DOHH2 (cell line): Measurements from ENCODE around the gene IPO9.

Source experiments
- H3F3A ChIP-seq: fragments of 200-600 bp; sonication (generic), shearing (Covaris generic); 2 replicates; pipeline ENCODE4 v1.6.0; 2016; ENCODE audit warnings: antibody characterized with exemption, mild to moderate bottlenecking; ENCODE audit not compliant: control insufficient read depth, insufficient read depth
- H3K27ac ChIP-seq: fragments of 200-600 bp; sonication (generic); 2 replicates; pipeline ENCODE4 v1.5.1; 2014; ENCODE audit warnings: low read depth, mild to moderate bottlenecking, low read length, moderate library complexity
- H3K27me3 ChIP-seq: fragments of 200-600 bp; sonication (generic); 2 replicates; pipeline ENCODE4 v1.6.1; 2014; ENCODE audit warnings: mild to moderate bottlenecking, low read length, mixed read lengths; ENCODE audit not compliant: control insufficient read depth
- H3K36me3 ChIP-seq: fragments of 200-600 bp; sonication (generic); 2 replicates; pipeline ENCODE4 v1.6.1; 2014; ENCODE audit warnings: mild to moderate bottlenecking, low read length, moderate library complexity, mixed read lengths; ENCODE audit not compliant: control insufficient read depth
- H3K4me1 ChIP-seq: fragments of 200-600 bp; sonication (generic); 2 replicates; pipeline ENCODE4 v1.6.1; 2014; ENCODE audit warnings: mild to moderate bottlenecking, low read length, mixed read lengths; ENCODE audit not compliant: control insufficient read depth
- H3K4me2 ChIP-seq: fragments of 200-600 bp; sonication (generic); 2 replicates; pipeline ENCODE4 v1.6.0; 2014; ENCODE audit warnings: mild to moderate bottlenecking, low read length, moderate library complexity
- H3K4me3 ChIP-seq: fragments of 200-600 bp; sonication (generic); 2 replicates; pipeline ENCODE4 v1.5.1; 2014; ENCODE audit warnings: mild to moderate bottlenecking, low read length, mixed read lengths
- H3K79me2 ChIP-seq: fragments of 200-600 bp; sonication (generic); 2 replicates; pipeline ENCODE4 v1.6.1; 2014; ENCODE audit warnings: mild to moderate bottlenecking, low read length, mixed read lengths; ENCODE audit not compliant: control insufficient read depth
- H3K9me2 ChIP-seq: fragments of 200-600 bp; sonication (generic); replicated peaks from 2 replicates; pipeline ENCODE4 v1.6.1; 2014; ENCODE audit warnings: mild to moderate bottlenecking, low read length, mixed read lengths; ENCODE audit not compliant: control insufficient read depth
- H3K9me3 ChIP-seq: fragments of 200-600 bp; sonication (generic); 2 replicates; pipeline ENCODE4 v1.6.1; 2014; ENCODE audit warnings: antibody characterized with exemption, low read length, mixed read lengths; ENCODE audit not compliant: control insufficient read depth, insufficient read depth
- H4K20me1 ChIP-seq: fragments of 200-600 bp; sonication (generic); 2 replicates; pipeline ENCODE4 v1.6.0; 2014; ENCODE audit warnings: low read depth, mild to moderate bottlenecking, antibody characterized with exemption, low read length, moderate library complexity; ENCODE audit not compliant: control insufficient read depth, insufficient read depth
- CTCF ChIP-seq: fragments of 200-600 bp; sonication (generic); IDR thresholded peaks from one replicate; pipeline ENCODE4 v1.5.1; 2014; ENCODE audit warnings: antibody characterized with exemption, mild to moderate bottlenecking, low read depth, low read length; ENCODE audit not compliant: poor library complexity, severe bottlenecking
- EZH2phosphoT487 ChIP-seq: fragments of 200-600 bp; sonication (generic); IDR thresholded peaks from 2 replicates; pipeline ENCODE4 v1.6.1; 2017; ENCODE audit warnings: borderline replicate concordance, mild to moderate bottlenecking, antibody characterized with exemption, low read length, moderate library complexity, mixed read lengths

IPO9 gene

GRCh38 chr1:201907621-201908020 lies 78.7 kb downstream of the IPO9 start:
- Histone ChIP-seq H3F3A (no peaks in the 10 kb centered on the region), H3K4me1 (no peaks in the 10 kb centered on the region), H3K9me2 (no peaks in the 10 kb centered on the region), H3K4me3 (no peak overlapping the region), H3K9me3 (no peaks in the 10 kb centered on the region), H3K4me2 (no peak overlapping the region), H3K36me3 (no peaks in the 10 kb centered on the region), H3K27me3 (peaks cover 5% of the 10 kb centered on the region; the same call in 1 of the 2 replicates), H3K27ac (no peak overlapping the region), H4K20me1 (no peaks in the 10 kb centered on the region), H3K79me2 (no peaks in the 10 kb centered on the region)
- TF ChIP-seq CTCF, result no peak
- no peak for TF ChIP-seq EZH2phosphoT487

DNA sequence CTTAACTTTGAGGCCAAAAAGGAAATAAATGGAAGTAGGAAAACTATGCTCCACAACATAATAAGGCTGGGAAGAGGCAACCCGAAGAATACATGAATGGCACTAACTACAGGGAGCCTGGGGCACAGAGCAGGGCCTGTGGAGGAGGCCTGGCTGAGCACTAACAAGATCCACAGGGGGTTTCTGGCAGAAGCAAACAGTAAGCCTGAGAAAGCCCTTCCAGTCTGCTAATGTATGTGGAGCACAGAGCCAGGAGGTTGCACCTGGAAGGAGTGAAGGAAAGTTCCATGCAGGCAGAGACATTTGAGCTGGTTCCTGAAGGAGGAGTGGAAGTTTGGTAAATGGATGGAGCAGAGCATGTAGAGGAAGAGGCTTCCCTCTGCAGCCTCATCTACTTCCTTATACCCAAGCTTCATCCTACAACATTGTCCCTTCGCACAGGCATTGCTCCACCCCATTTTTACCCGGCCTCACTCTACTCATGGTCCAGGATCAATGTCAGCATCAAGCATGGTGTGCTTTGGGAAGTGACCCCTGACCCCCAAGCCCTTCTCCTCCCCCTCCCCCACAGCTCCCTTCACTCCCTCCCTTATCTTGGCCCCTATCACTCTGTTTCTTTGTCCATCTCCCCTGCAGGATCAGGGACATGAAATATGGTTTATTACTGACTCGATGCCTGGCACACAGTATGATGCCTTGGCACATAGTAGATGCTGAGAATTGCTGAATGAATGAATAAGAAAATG lies 83.0 kb downstream of the IPO9 start:
- no peaks in the 10 kb centered on the region for H3K4me1 ChIP-seq
- H3K36me3 ChIP-seq, result no peaks in the 10 kb centered on the region
- no peaks in the 10 kb centered on the region for H3K9me2 ChIP-seq
- H3K27me3 ChIP-seq, result peaks cover 19% of the 10 kb centered on the region
- no peaks in the 10 kb centered on the region for H3F3A ChIP-seq
- no peak overlapping the region for H3K4me3 ChIP-seq
- no peaks in the 10 kb centered on the region for H4K20me1 ChIP-seq
- H3K9me3 ChIP-seq, result no peaks in the 10 kb centered on the region
- H3K4me2 ChIP-seq, result no peak overlapping the region
- TF ChIP-seq EZH2phosphoT487 (no peak), CTCF (no peak)
- H3K27ac ChIP-seq, result no peak overlapping the region
- H3K79me2 ChIP-seq, result no peaks in the 10 kb centered on the region

GRCh38 chr1:201912832-201913231 lies 83.9 kb downstream of the IPO9 start:
- TF ChIP-seq EZH2phosphoT487, result no peak
- TF ChIP-seq CTCF, result no peak

More at GRCh38 chr1:201912832-201913231, 83.9 kb downstream of the IPO9 start:
- Histone ChIP-seq H3K9me2 (no peaks in the 10 kb centered on the region), H3K9me3 (no peaks in the 10 kb centered on the region), H3K4me1 (no peaks in the 10 kb centered on the region), H3K79me2 (no peaks in the 10 kb centered on the region), H3F3A (no peaks in the 10 kb centered on the region), H3K27me3 (peaks cover 19% of the 10 kb centered on the region), H3K27ac (no peak overlapping the region), H3K4me3 (no peak overlapping the region), H4K20me1 (no peaks in the 10 kb centered on the region), H3K36me3 (no peaks in the 10 kb centered on the region), H3K4me2 (no peak overlapping the region)
